ENCODE data around the gene APC2.
A peak's percentile ranks its signal among the peaks of the same experiment; 100 is the strongest.

Gene APC2

GRCh38 chr19:1478934-1479707 is 29.2 kb downstream of the APC2 start, which contains the start of gene C19orf25:
TSS of gene C19orf25 (minus strand) at chr19:1479215. CDS start at chr19:1478903, 312 bp downstream.
- DNase-seq (ENCODE audit: low read depth) = peak; percentile 95

- DNase-seq (ENCODE audit: low read depth) = no peak
These were observed 31.4 kb downstream of the APC2 start for GRCh38 chr19:1481224-1481892.

GRCh38 chr19:1481893-1482360 is 32.0 kb downstream of the APC2 start:
- DNase-seq (ENCODE audit: low read depth) = no peak

GRCh38 chr19:1482361-1483130 is 32.6 kb downstream of the APC2 start:
- no peak for DNase-seq (ENCODE audit: low read depth)

GRCh38 chr19:1483131-1483978 is 33.4 kb downstream of the APC2 start:
- no peak for DNase-seq (ENCODE audit: low read depth)

GRCh38 chr19:1483979-1484428 is 34.1 kb downstream of the APC2 start:
- no peak for DNase-seq (ENCODE audit: low read depth)

GRCh38 chr19:1486720-1487575 is 37.0 kb downstream of the APC2 start:
- no peak for DNase-seq (ENCODE audit: low read depth)

- DNase-seq (ENCODE audit: low read depth) = no peak
These were observed 37.8 kb downstream of the APC2 start for GRCh38 chr19:1487576-1488281.

GRCh38 chr19:1488282-1488601 is 38.3 kb downstream of the APC2 start:
- DNase-seq (ENCODE audit: low read depth) = no peak

- DNase-seq (ENCODE audit: low read depth) = no peak
These were observed 39.8 kb downstream of the APC2 start for GRCh38 chr19:1489463-1490310.

- DNase-seq (ENCODE audit: low read depth) = peak; percentile 99
These were observed 40.6 kb downstream of the APC2 start, which contains the start of gene PCSK4 for GRCh38 chr19:1490311-1491113. TSS of gene PCSK4 (minus strand) at chr19:1490350. CDS start at chr19:1490346, 4 bp downstream.

GRCh38 chr19:1491114-1491848 is 41.4 kb downstream of the APC2 start, which contains the start of gene REEP6:
TSS of gene REEP6 (plus strand) at chr19:1491181. CDS start at chr19:1491270, 89 bp downstream.
- no peak for DNase-seq (ENCODE audit: low read depth)

GRCh38 chr19:1491849-1492170 is 41.9 kb downstream of the APC2 start:
- no peak for DNase-seq (ENCODE audit: low read depth)

GRCh38 chr19:1492474-1493006 is 42.6 kb downstream of the APC2 start:
- peak; percentile 56 for DNase-seq (ENCODE audit: low read depth)

- DNase-seq (ENCODE audit: low read depth) = no peak
These were observed 44.3 kb downstream of the APC2 start for GRCh38 chr19:1494115-1494815.

GRCh38 chr19:1495051-1495798 is 45.3 kb downstream of the APC2 start:
- no peak for DNase-seq (ENCODE audit: low read depth)
